ENCODE measurements around the gene IFNLR1. TPM values are rescaled to one million over a fixed set of nuclear protein-coding genes. Genes with fewer than 3 reads are reported as not detected.

The IFNLR1 gene
- total RNA-seq, result 5.3 and 5.6 TPM in 2 replicates

DNA sequence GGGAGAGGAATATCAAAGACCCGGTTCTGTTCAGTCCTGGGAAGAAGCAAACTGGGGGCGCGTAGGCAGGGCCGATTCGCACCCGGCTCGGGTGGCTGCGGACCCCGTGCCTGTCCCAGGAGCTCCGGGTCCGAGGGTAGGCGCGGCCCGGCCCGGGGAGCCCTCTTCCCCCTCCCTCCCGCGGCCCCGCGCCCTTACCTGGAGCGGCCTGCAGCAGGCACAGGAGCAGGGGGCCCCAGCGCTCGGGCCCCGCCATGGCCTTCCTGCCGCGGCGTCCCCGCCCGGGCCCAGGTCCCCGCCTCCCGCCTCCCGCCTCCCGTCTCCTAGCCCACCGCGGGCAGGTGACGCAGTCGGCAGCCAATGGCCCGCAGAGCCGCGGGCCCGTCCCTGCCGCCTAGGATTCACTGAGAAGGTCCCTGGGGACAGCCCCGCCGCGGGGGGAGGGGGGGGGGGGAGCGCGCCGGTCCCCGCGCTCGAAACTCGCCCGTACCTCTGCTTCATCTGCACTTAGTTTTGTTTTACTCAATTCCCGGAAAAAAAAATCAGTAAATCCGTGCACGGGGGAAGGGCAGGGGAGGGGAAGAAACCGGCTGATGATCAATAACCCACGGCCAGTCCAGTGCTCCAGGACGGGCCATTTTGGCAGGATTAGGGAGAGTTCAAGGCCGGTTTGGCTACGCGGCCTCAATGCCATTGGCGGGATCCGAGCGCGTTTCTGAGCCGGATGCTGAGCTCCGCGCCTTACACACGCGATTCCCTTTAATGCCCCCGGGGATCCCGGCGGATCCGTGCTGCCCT is at the start of gene IFNLR1:
IFNLR1 (minus strand) TSS at position 297 of the 798 bp plus-strand sequence; CDS start at position 256, 41 bp downstream.
- Mint-ChIP-seq H3K9me3 (peaks cover 12% of the 10 kb centered on the region), H3K4me3 (peak within 1 kb of the TSS; percentile 82), H3K4me1 (peaks cover 34% of the 10 kb centered on the region), H3K27me3 (peaks cover 2% of the 10 kb centered on the region), H3K27ac (peak within 1 kb of the TSS; percentile 78), H3K36me3 (ENCODE audit: low read depth) (peaks cover 3% of the 10 kb centered on the region)
- intact Hi-C loops (cut with micrococcal nuclease), result loop anchor here (5.0 kb wide), 3 partner anchors 205 to 845 kb away; partner anchors contain the start of gene SRSF10
- peak; percentile 90 for DNase-seq

- DNase-seq, result no peak
- H3K27me3 Mint-ChIP-seq, result peaks cover 10% of the 10 kb centered on the region
- intact Hi-C loops (cut with micrococcal nuclease), result no loop called here
- H3K9me3 Mint-ChIP-seq, result no peaks in the 10 kb centered on the region
- no peak overlapping the region for H3K4me3 Mint-ChIP-seq
- H3K27ac Mint-ChIP-seq, result no peak overlapping the region
- H3K36me3 Mint-ChIP-seq (ENCODE audit: low read depth), result no peaks in the 10 kb centered on the region
- peaks cover 8% of the 10 kb centered on the region for H3K4me1 Mint-ChIP-seq
Observed at GRCh38 chr1:24235921-24236788, 49.1 kb upstream of the IFNLR1 start.

GRCh38 chr1:24233684-24234600 is 46.9 kb upstream of the IFNLR1 start:
- peaks cover 10% of the 10 kb centered on the region for H3K27me3 Mint-ChIP-seq
- intact Hi-C loops (cut with micrococcal nuclease), result no loop called here
- H3K9me3 Mint-ChIP-seq, result no peaks in the 10 kb centered on the region
- DNase-seq, result no peak
- H3K4me1 Mint-ChIP-seq, result peaks cover 8% of the 10 kb centered on the region
- H3K36me3 Mint-ChIP-seq (ENCODE audit: low read depth), result no peaks in the 10 kb centered on the region
- no peak overlapping the region for H3K4me3 Mint-ChIP-seq
- H3K27ac Mint-ChIP-seq, result no peak overlapping the region

DNA sequence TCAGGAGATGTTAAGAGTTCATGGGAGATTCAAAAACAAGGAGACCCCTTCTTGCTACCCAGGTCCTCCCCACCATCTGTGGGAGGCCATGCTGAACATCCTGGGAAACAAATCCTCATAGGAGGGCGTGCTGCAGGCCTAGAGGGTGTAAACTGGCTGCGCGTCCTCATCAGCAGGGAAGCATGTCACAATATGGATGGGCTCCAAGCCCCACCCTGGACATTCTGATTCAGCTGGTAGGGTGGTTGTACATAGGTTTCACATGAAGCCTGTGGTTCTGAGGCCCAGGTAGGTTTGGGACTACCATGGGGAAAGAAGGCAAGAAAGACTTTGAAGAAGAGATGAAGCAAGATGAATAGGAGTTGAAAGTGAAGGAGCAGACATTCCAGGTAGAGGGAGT is 44.6 kb upstream of the IFNLR1 start:
- peaks cover 4% of the 10 kb centered on the region for H3K27me3 Mint-ChIP-seq
- no peak overlapping the region for H3K27ac Mint-ChIP-seq
- no peak overlapping the region for H3K4me3 Mint-ChIP-seq
- no peaks in the 10 kb centered on the region for H3K9me3 Mint-ChIP-seq
- no peak for DNase-seq
- H3K4me1 Mint-ChIP-seq, result peaks cover 5% of the 10 kb centered on the region
- intact Hi-C loops (cut with micrococcal nuclease), result no loop called here
- no peaks in the 10 kb centered on the region for H3K36me3 Mint-ChIP-seq (ENCODE audit: low read depth)

GRCh38 chr1:24228311-24228710 is 41.2 kb upstream of the IFNLR1 start:
- DNase-seq, result no peak
- Mint-ChIP-seq H3K27ac (no peak overlapping the region), H3K27me3 (peaks cover 4% of the 10 kb centered on the region), H3K36me3 (ENCODE audit: low read depth) (no peaks in the 10 kb centered on the region), H3K9me3 (no peaks in the 10 kb centered on the region), H3K4me1 (no peaks in the 10 kb centered on the region), H3K4me3 (no peak overlapping the region)
- intact Hi-C loops (cut with micrococcal nuclease), result loop anchor here (10.0 kb wide), 1 partner anchor 46 kb away; no protein-coding TSS in a partner anchor

DNA sequence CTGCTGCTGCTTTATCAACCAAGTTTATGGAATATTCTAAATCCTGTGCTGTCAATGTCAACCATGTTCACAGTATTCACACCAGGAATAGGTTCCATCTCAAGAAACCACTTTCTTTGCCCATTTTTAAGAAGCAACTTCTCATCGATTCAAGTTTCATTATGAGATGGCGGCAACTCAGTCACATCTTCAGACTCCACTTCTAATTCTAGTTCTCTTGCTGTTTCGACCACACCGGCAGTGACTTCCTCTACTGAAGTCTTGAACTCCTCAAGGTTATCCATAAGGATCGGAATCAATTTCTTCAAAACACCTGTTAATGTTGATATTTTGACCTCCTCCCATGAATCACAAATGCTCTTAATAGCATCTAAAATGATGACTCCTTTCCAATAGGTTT is 39.7 kb upstream of the IFNLR1 start:
- DNase-seq, result no peak
- no peak overlapping the region for H3K4me3 Mint-ChIP-seq
- intact Hi-C loops (cut with micrococcal nuclease), result loop anchor here (10.0 kb wide), 1 partner anchor 48 kb away; no protein-coding TSS in a partner anchor
- H3K4me1 Mint-ChIP-seq, result no peaks in the 10 kb centered on the region
- H3K9me3 Mint-ChIP-seq, result no peaks in the 10 kb centered on the region
- no peak overlapping the region for H3K27ac Mint-ChIP-seq
- peaks cover 3% of the 10 kb centered on the region for H3K27me3 Mint-ChIP-seq
- H3K36me3 Mint-ChIP-seq (ENCODE audit: low read depth), result no peaks in the 10 kb centered on the region

- H3K4me1 Mint-ChIP-seq, result no peaks in the 10 kb centered on the region
- H3K27ac Mint-ChIP-seq, result no peak overlapping the region
- intact Hi-C loops (cut with micrococcal nuclease), result loop anchor here (10.0 kb wide), 1 partner anchor 50 kb away; no protein-coding TSS in a partner anchor
- H3K9me3 Mint-ChIP-seq, result no peaks in the 10 kb centered on the region
- H3K36me3 Mint-ChIP-seq (ENCODE audit: low read depth), result no peaks in the 10 kb centered on the region
- peaks cover 8% of the 10 kb centered on the region for H3K27me3 Mint-ChIP-seq
- no peak for DNase-seq
- no peak overlapping the region for H3K4me3 Mint-ChIP-seq
Observed at GRCh38 chr1:24224761-24225160, 37.7 kb upstream of the IFNLR1 start.

DNA sequence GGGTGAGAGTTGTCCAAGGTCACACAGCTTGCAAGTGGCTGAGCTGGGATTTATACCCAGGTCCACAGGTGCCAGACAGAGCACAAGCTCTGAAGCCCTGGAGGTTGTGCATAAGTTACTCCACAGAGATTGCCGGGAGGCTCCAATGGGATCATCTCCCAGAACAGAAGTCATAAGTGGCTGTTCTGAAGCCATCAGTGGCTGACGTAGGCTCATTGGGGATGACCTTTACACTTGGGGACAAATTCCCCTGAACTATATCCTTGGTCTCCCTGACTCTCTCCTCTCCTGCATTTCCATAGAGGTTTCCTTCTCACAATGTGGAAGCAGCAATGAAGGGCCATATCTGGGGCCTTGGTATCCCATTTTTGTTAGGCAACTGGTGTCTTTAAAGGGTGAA is 37.0 kb upstream of the IFNLR1 start:
- H3K27me3 Mint-ChIP-seq, result peaks cover 11% of the 10 kb centered on the region
- H3K4me1 Mint-ChIP-seq, result no peaks in the 10 kb centered on the region
- intact Hi-C loops (cut with micrococcal nuclease), result loop anchor here (10.0 kb wide), 1 partner anchor 51 kb away; no protein-coding TSS in a partner anchor
- no peaks in the 10 kb centered on the region for H3K36me3 Mint-ChIP-seq (ENCODE audit: low read depth)
- H3K4me3 Mint-ChIP-seq, result no peak overlapping the region
- H3K9me3 Mint-ChIP-seq, result no peaks in the 10 kb centered on the region
- H3K27ac Mint-ChIP-seq, result no peak overlapping the region
- no peak for DNase-seq

- Mint-ChIP-seq H3K27ac (no peak overlapping the region), H3K9me3 (no peaks in the 10 kb centered on the region), H3K4me3 (no peak overlapping the region), H3K36me3 (ENCODE audit: low read depth) (no peaks in the 10 kb centered on the region), H3K4me1 (no peaks in the 10 kb centered on the region), H3K27me3 (peaks cover 17% of the 10 kb centered on the region)
- no peak for DNase-seq
- intact Hi-C loops (cut with micrococcal nuclease), result loop anchor here (10.0 kb wide), 1 partner anchor 52 kb away; no protein-coding TSS in a partner anchor
Observed at GRCh38 chr1:24222793-24223192, 35.7 kb upstream of the IFNLR1 start.

DNA sequence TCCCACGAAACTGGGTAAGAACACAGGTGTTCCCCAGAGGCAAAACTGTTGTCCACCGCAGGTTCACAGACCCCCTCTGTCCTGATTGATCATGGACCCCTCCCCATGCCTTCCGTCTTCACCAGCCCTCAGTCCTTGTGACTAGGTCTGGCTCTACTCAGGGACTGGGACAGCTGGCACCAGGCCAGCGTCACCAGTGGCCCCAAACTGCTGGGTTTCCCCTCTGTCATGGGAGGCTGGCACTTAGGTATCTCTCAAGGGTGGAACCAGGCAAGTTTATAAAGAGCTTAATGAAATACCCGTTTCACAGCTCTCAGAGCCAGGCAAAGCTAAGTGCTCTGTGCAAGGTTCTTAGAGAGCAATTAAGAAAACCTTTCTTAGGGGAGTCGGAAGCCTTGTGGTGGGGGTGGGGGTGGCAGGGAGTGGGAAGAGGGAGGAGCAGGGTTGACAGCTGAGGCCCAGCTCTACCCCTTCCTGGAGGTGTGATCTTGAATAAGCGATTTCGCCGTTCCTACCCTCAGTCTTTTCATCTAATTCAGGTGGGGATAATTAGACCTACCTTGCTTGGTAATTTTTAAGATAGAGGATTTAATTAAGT is 35.0 kb upstream of the IFNLR1 start:
- no peak for DNase-seq
- H3K4me3 Mint-ChIP-seq, result no peak overlapping the region
- H3K27ac Mint-ChIP-seq, result no peak overlapping the region
- no peaks in the 10 kb centered on the region for H3K4me1 Mint-ChIP-seq
- H3K27me3 Mint-ChIP-seq, result peaks cover 22% of the 10 kb centered on the region
- H3K9me3 Mint-ChIP-seq, result no peaks in the 10 kb centered on the region
- no peaks in the 10 kb centered on the region for H3K36me3 Mint-ChIP-seq (ENCODE audit: low read depth)
- intact Hi-C loops (cut with micrococcal nuclease), result loop anchor here (10.0 kb wide), 1 partner anchor 53 kb away; no protein-coding TSS in a partner anchor

GRCh38 chr1:24221246-24221645 is 34.2 kb upstream of the IFNLR1 start:
- H3K9me3 Mint-ChIP-seq, result no peaks in the 10 kb centered on the region
- H3K27ac Mint-ChIP-seq, result no peak overlapping the region
- no peaks in the 10 kb centered on the region for H3K4me1 Mint-ChIP-seq
- peaks cover 27% of the 10 kb centered on the region for H3K27me3 Mint-ChIP-seq
- intact Hi-C loops (cut with micrococcal nuclease), result loop anchor here (10.0 kb wide), 1 partner anchor 54 kb away; no protein-coding TSS in a partner anchor
- no peak for DNase-seq
- H3K4me3 Mint-ChIP-seq, result no peak overlapping the region
- no peaks in the 10 kb centered on the region for H3K36me3 Mint-ChIP-seq (ENCODE audit: low read depth)

DNA sequence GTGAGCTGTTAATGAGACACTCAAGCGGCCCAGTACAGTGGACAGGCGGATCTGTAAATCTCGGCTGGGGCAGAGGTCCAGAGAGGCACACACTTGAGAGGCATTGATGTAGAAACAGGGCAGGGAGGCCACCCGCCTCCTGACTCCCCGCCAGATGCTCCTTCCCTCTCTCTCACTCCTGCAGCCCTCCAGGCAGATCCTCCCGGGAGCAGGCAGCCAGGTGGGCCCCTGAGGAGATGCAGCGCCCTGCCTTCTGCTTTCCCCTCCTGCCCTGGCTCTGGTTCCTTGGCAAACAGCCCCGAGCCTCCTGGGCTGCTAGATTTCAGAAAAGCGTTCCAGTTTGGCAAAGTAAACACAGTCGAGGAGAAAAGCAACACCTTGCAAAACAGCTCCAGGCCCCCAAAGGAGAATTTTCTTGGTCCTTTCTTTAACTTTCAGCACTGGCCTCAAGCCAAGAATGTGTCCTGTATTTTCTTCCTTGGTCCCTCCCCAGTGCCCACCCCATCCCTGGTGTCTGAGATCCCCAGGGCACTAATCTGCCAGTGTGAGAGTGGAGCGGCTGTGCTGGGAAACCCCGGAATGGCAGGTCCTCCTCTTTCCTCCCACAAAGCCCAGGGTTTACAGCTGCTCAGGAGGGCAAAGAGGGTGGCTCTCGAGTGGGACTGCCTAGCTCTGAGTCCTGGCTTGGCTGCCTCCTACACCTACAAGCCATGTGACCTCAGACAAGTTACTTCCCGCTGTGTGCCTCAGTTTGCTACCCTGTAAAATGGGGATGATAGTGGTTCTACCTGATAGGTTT is 29.4 kb upstream of the IFNLR1 start:
- Mint-ChIP-seq H3K4me3 (no peak overlapping the region), H3K27me3 (peaks cover 56% of the 10 kb centered on the region), H3K27ac (no peak overlapping the region), H3K4me1 (no peaks in the 10 kb centered on the region), H3K36me3 (ENCODE audit: low read depth) (no peaks in the 10 kb centered on the region), H3K9me3 (no peaks in the 10 kb centered on the region)
- DNase-seq, result no peak
- intact Hi-C loops (cut with micrococcal nuclease), result no loop called here

Measured in activated CD4-positive, alpha-beta T cell treated with anti-CD3 and anti-CD28 coated beads, Interleukin-2, amount 10 ng/mL, durations not matched to agents 24 days and 14 days (primary cell).